Peyer's patch (tissue), 4 donors: ENCODE measurements around the gene FDXACB1. TPM values are rescaled to one million over a fixed set of nuclear protein-coding genes. Genes with fewer than 3 reads are reported as not detected.

ENCODE experiments used
- DNase-seq, 3 donors: peaks; one replicate each; pipeline ENCODE4 v3.0.0-alpha.2; 2017 to 2019
- H3K27ac ChIP-seq, 4 donors: fragments of 200-600 bp; sonication (generic); one replicate each; pipeline ENCODE4 v1.5.1; 2016 to 2019
- H3K27me3 ChIP-seq, 2 donors: fragments of 200-600 bp; sonication (generic); one replicate each; pipeline ENCODE4 v1.5.1; 2019
- H3K36me3 ChIP-seq, 3 donors: fragments of 200-600 bp; sonication (generic); one replicate each; pipeline ENCODE4 v1.5.1; 2016 to 2019
- H3K4me1 ChIP-seq, 4 donors: fragments of 200-600 bp; sonication (generic); one replicate each; pipeline ENCODE4 v1.5.1; 2016 to 2019
- H3K4me3 ChIP-seq, 4 donors: fragments of 200-600 bp; sonication (generic); 1 replicate in 3 of 4; 2 replicates in 1 of 4; pipeline ENCODE4 v1.5.1; 2016 to 2019; ENCODE audit warnings: mild to moderate bottlenecking in 1 of 4
- H3K9me3 ChIP-seq, 4 donors: fragments of 200-600 bp; sonication (generic); one replicate each; pipeline ENCODE4 v1.5.1; 2016 to 2019; ENCODE audit warnings: mild to moderate bottlenecking in 1 of 4
- CTCF ChIP-seq, 6 experiments: fragments of 450-650 bp in 4 of 6; fragments of 200-600 bp in 2 of 6; sonication (generic) in 1 of 6; IDR thresholded peaks; one replicate each; pipeline ENCODE4 v1.5.1; 2017 to 2019; ENCODE audit warnings: antibody characterized with exemption in 6 of 6, mild to moderate bottlenecking in 3 of 6, moderate library complexity in 1 of 6
- POLR2A ChIP-seq, 2 donors: fragments of 450-650 bp; IDR thresholded peaks; one replicate each; pipeline ENCODE4 v1.5.1; 2017; ENCODE audit warnings: antibody characterized with exemption in 2 of 2, mild to moderate bottlenecking in 2 of 2, moderate library complexity in 2 of 2
- total RNA-seq, 4 donors: library from RNA; depleted of rRNA; stranded (reverse); fragments of >200 nt; gene quantifications; one replicate each; pipeline ENCODE4 v1.1.0, GENCODE V29; 2016

FDXACB1 gene
- total RNA-seq, 4 donors from 2014 or later = 0.53 to 1.7 (median 1.1) TPM

- Histone ChIP-seq H3K27me3 (no peaks in the 10 kb centered on the region), H3K27ac (peak overlapping the region in 3 of 4 donors; percentile 11 to 74 (median 47)), H3K4me3 (no peak overlapping the region), H3K36me3 (no peaks in the 10 kb centered on the region), H3K4me1 (peaks cover 0 to 19% (median 5%) of the 10 kb centered on the region in 4 donors), H3K9me3 (no peaks in the 10 kb centered on the region)
- no peak for DNase-seq
- TF ChIP-seq POLR2A (IDR thresholded peaks at IDR 0.05) = no peak
Measured at GRCh38 chr11:111922803-111923202, 43.8 kb upstream of the FDXACB1 start.

- Histone ChIP-seq H3K4me1 (peaks cover 0 to 14% (median 2%) of the 10 kb centered on the region in 4 donors), H3K27ac (no peak overlapping the region)
Measured at GRCh38 chr11:111921541-111922230, 42.7 kb upstream of the FDXACB1 start.

GRCh38 chr11:111920908-111921307 is 41.9 kb upstream of the FDXACB1 start:
- Histone ChIP-seq H3K27me3 (no peaks in the 10 kb centered on the region), H3K9me3 (no peaks in the 10 kb centered on the region), H3K4me3 (no peak overlapping the region), H3K4me1 (peaks cover 0 to 8% (median 0%) of the 10 kb centered on the region in 4 donors), H3K27ac (no peak overlapping the region), H3K36me3 (no peaks in the 10 kb centered on the region)
- no peak for DNase-seq
- TF ChIP-seq POLR2A (IDR thresholded peaks at IDR 0.05) (no peak), CTCF (IDR thresholded peaks at IDR 0.05) (no peak)

More at GRCh38 chr11:111921541-111922230, 42.7 kb upstream of the FDXACB1 start:
- no peaks in the 10 kb centered on the region for H3K36me3 ChIP-seq
- no peak for DNase-seq
- no peak overlapping the region for H3K4me3 ChIP-seq
- H3K9me3 ChIP-seq = no peaks in the 10 kb centered on the region
- no peak for TF ChIP-seq POLR2A (IDR thresholded peaks at IDR 0.05)
- TF ChIP-seq CTCF (IDR thresholded peaks at IDR 0.05) = no peak
- H3K27me3 ChIP-seq = no peaks in the 10 kb centered on the region

GRCh38 chr11:111918390-111919256 is 39.7 kb upstream of the FDXACB1 start, which contains the start of gene C11orf52:
Gene C11orf52 (plus strand): TSS chr11:111918913. CDS start chr11:111918973, 60 bp downstream.
- peak in 2 of 3 donors; percentile 83 to 85 for DNase-seq
- Histone ChIP-seq H3K9me3 (no peaks in the 10 kb centered on the region), H3K27ac (peak within 1 kb of the TSS in 3 of 4 donors; percentile 62 to 88 (median 84)), H3K27me3 (no peaks in the 10 kb centered on the region), H3K4me3 (peak within 1 kb of the TSS in 2 of 4 donors; percentile 46 to 48), H3K4me1 (peaks cover 0 to 8% (median 0%) of the 10 kb centered on the region in 4 donors), H3K36me3 (no peaks in the 10 kb centered on the region)
- TF ChIP-seq CTCF (IDR thresholded peaks at IDR 0.05) = peak in 2 of 6 experiments; percentile 19 to 37
- TF ChIP-seq POLR2A (IDR thresholded peaks at IDR 0.05) = peak; percentile 50 to 71

GRCh38 chr11:111917788-111918187 is 38.8 kb upstream of the FDXACB1 start:
- peak overlapping the region in 3 of 4 donors; percentile 62 to 88 (median 84) for H3K27ac ChIP-seq
- H3K9me3 ChIP-seq = no peaks in the 10 kb centered on the region
- H3K36me3 ChIP-seq = no peaks in the 10 kb centered on the region
- no peaks in the 10 kb centered on the region for H3K27me3 ChIP-seq
- peaks cover 0 to 8% (median 0%) of the 10 kb centered on the region in 4 donors for H3K4me1 ChIP-seq
- no peak overlapping the region for H3K4me3 ChIP-seq
- TF ChIP-seq POLR2A (IDR thresholded peaks at IDR 0.05) (no peak), CTCF (IDR thresholded peaks at IDR 0.05) (no peak)
- no peak for DNase-seq
